Measurements from ENCODE around the gene PDP2. TPM values are rescaled to one million over a fixed set of nuclear protein-coding genes. Genes with fewer than 3 reads are reported as not detected.

Gene PDP2
- total RNA-seq, 1 donor from 2014 or later: 25.0 TPM

GRCh38 chr16:66934138-66934838 is 54.0 kb downstream of the PDP2 start, which contains the start of gene CIAO2B:
CIAO2B (minus strand) TSS chr16:66934402; CDS start chr16:66934364, 38 bp downstream.
- intact Hi-C loops (cut with micrococcal nuclease): loop anchor here (2.0 kb wide), 2 partner anchors 39 to 61 kb away; no protein-coding TSS in a partner anchor

DNA sequence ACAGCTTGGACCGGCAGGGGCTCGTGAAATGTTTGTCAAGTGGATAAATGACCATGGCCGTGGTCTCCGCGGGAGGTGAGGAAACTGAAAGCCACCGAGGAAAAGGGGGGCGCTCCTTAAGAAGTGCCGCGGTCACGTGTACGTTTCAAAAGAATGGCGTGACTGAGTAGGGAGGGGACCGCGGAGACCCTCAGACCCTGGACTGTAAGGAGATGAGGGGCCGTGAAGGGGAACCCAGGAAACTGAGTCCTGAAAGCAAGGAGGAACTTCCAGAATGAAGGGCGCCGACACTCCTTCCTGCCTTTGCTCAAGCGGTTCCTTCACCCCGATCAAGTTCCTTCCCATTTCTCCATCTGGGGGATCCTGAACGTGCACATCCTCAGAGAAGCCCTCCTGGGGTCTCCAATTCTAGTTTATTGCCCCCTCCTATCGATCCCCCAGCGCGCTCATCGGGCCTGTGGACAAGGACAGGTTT is 54.6 kb downstream of the PDP2 start:
- intact Hi-C loops (cut with micrococcal nuclease): loop anchor here (2.0 kb wide), 2 partner anchors 40 to 62 kb away; no protein-coding TSS in a partner anchor

- intact Hi-C loops (cut with micrococcal nuclease): loop anchor here (2.0 kb wide), 2 partner anchors 41 to 63 kb away; no protein-coding TSS in a partner anchor
Observed at GRCh38 chr16:66935314-66936011, 55.1 kb downstream of the PDP2 start, which contains the start of gene CES2. CES2 (plus strand) TSS chr16:66935516; CDS start chr16:66935636, 120 bp downstream.

DNA sequence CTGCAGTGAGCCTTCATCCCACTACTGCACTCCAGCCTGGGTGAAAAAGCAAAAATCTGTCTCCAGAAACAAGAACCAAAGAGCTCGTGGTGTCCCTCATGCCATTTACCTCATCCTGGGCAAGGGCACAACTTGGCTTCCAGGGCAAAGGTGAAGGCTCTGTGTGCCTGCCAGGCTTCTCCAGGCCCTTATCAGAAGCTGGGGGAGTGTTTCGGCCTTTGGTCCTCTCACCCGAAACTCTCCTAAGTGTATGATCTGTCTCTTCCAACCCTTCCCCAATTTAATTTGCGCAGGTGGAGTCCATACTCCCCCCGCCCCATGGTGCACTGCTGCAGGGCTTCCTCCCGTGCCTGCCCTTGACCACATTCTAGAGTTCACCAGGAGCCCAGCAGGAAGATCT is 56.1 kb downstream of the PDP2 start:
- intact Hi-C loops (cut with micrococcal nuclease): no loop called here

GRCh38 chr16:66936889-66937554 is 56.7 kb downstream of the PDP2 start:
- intact Hi-C loops (cut with micrococcal nuclease): no loop called here

- intact Hi-C loops (cut with micrococcal nuclease): no loop called here
Observed at GRCh38 chr16:66937725-66938337, 57.5 kb downstream of the PDP2 start.

DNA sequence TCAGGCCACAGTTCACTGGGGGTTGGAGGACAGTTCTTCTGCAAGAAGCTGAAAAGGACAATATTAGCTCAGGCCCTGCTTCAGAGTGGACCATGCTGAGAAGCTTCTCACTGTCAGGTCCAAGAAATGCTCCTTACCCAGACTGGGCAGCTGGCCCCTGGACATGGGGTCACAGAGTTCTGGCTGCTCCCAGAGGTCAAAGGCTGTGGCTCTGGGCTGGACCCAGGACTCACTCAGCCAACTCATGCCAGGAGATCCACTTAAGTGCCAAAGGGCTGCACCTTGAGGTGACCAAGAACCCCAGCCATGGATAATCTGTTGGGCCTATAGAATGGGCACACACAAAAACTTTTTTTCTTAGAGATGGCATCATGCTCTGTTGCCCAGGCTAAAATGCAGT is 59.1 kb downstream of the PDP2 start:
- intact Hi-C loops (cut with micrococcal nuclease): no loop called here

GRCh38 chr16:66940236-66940635 is 59.9 kb downstream of the PDP2 start:
- intact Hi-C loops (cut with micrococcal nuclease): no loop called here

Other genes with a start within 250 kb of the PDP2 start
- gene CMTM4, start 183.8 kb upstream of the PDP2 start, total RNA-seq: 0.80 and 1.0 TPM in 2 replicates
- gene DYNC1LI2, start 128.9 kb upstream of the PDP2 start, total RNA-seq: 66.7 and 72.2 TPM in 2 replicates
- gene TERB1, start 78.9 kb upstream of the PDP2 start, total RNA-seq: 0.11 and 0.25 TPM in 2 replicates
- 83.1 and 85.6 TPM in 2 replicates for gene NAE1, start 49.5 kb upstream of the PDP2 start, total RNA-seq
- 0.11 and 0.20 TPM in 2 replicates for gene CA7, start 36.1 kb upstream of the PDP2 start, total RNA-seq
- not detected in 2 replicates for gene CDH16, start 38.4 kb downstream of the PDP2 start, total RNA-seq
- 0.66 and 1.2 TPM in 2 replicates for gene RRAD, start 45.0 kb downstream of the PDP2 start, total RNA-seq
- gene CIAO2B, start 53.9 kb downstream of the PDP2 start, total RNA-seq: 110 and 113 TPM in 2 replicates
- gene CES2, start 55.0 kb downstream of the PDP2 start, total RNA-seq: 35.6 and 38.3 TPM in 2 replicates
- gene CES3, start 80.8 kb downstream of the PDP2 start, total RNA-seq: 7.9 and 10.9 TPM in 2 replicates
- 39.6 and 42.2 TPM in 2 replicates for gene CES4A, start 108.1 kb downstream of the PDP2 start, total RNA-seq
- 235 and 240 TPM in 2 replicates for gene CBFB, start 148.6 kb downstream of the PDP2 start, total RNA-seq
- 18.7 and 19.3 TPM in 2 replicates for gene PHAF1, start 229.4 kb downstream of the PDP2 start, total RNA-seq

Measured in T-helper 2 cell treated with Interferon-gamma antibody and Interleukin-4, amounts not matched to agents 100 ng/mL and 5 ng/mL, for 36 hours (primary cell).